HepG2 (cell line): Measurements from ENCODE around the gene VSIG8. TPM values are rescaled to one million over a fixed set of nuclear protein-coding genes. Genes with fewer than 3 reads are reported as not detected.

Experiments used
- ATAC-seq: fragments of 200-7000 bp; cut with Tn5 transposase; 3 replicates; pipeline ENCODE4 v1.9.1; 2020; ENCODE audit warnings: mild to moderate bottlenecking, moderate library complexity
- BruUV-seq: library from RNA; stranded (reverse); fragments of 400-500 nt; replicated peaks from 2 replicates; lab custom pipeline; 2021; lab: Mats Ljungman, UMichigan
- CTCF ChIA-PET: fragments of 300-600 bp; formaldehyde crosslinking; extraction: SDS; loops from one replicate; lab custom pipeline; 2021; ENCODE audit warnings: low total read pairs, inconsistent platforms, low intra/inter-chr PET ratio; lab: Yijun Ruan, JAX
- POLR2A ChIA-PET: fragments of 350-600 bp; sonication (Branson Sonifier 250); formaldehyde crosslinking; loops from one replicate; lab custom pipeline; 2020; ENCODE audit warnings: antibody characterized with exemption, inconsistent platforms; lab: Yijun Ruan, JAX
- DNase-seq: peaks from one replicate; pipeline ENCODE4 v3.0.0-alpha.2; 2015; ENCODE audit warnings: low spot score
- FAIRE-seq: peaks from 3 replicates; lab custom pipeline; 2011; peaks lifted over from hg19 to GRCh38; lab: Jason Lieb, UNC
- H2AFZ ChIP-seq: one replicate; pipeline ENCODE4 v1.6.1; 2011; ENCODE audit warnings: low read length, inconsistent platforms
- H3K27ac ChIP-seq: fragments of 300-600 bp; 3 replicates; pipeline ENCODE4 v1.8.0; 2011; ENCODE audit warnings: mixed run types, mild to moderate bottlenecking, mixed read lengths, low read length, inconsistent platforms; ENCODE audit not compliant: insufficient read depth; ENCODE audit errors: extremely low read length
- H3K27me3 ChIP-seq, 2 experiments: fragments of 200-600 bp in 1 of 2; 2 replicates in 1 of 2; 3 replicates in 1 of 2; pipeline versions ENCODE4 v1.6.0 to v1.8.0; 2011; ENCODE audit warnings: low read length in 2 of 2, mild to moderate bottlenecking in 2 of 2, moderate library complexity in 2 of 2, inconsistent platforms in 1 of 2; ENCODE audit not compliant: insufficient read depth in 2 of 2, control insufficient read depth in 1 of 2
- H3K36me3 ChIP-seq, 2 experiments: fragments of 200-600 bp in 1 of 2; replicated peaks in 1 of 2; 2 replicates in 1 of 2; 3 replicates in 1 of 2; pipeline versions ENCODE4 v1.5.1 to v1.8.0; 2011; ENCODE audit warnings: low read length in 2 of 2, inconsistent platforms in 1 of 2; ENCODE audit not compliant: insufficient read depth in 2 of 2, control insufficient read depth in 1 of 2
- H3K4me1 ChIP-seq: 2 replicates; pipeline ENCODE4 v1.5.1; 2012; ENCODE audit warnings: low read length, inconsistent platforms; ENCODE audit not compliant: insufficient read depth
- H3K4me2 ChIP-seq: 2 replicates; pipeline ENCODE4 v1.6.0; 2011; ENCODE audit warnings: low read depth, low read length, inconsistent platforms
- H3K4me3 ChIP-seq, 3 experiments: fragments of 200-600 bp in 1 of 3; sonication (generic), shearing (Covaris generic) in 1 of 3; replicated peaks in 1 of 3; 2 replicates each; pipeline ENCODE4 v1.5.1; 2011 to 2016; ENCODE audit warnings: low read length in 3 of 3, inconsistent platforms in 2 of 3, low read depth in 2 of 3, mild to moderate bottlenecking in 2 of 3, control low read depth in 1 of 3, mixed read lengths in 1 of 3; ENCODE audit not compliant: insufficient read depth in 1 of 3
- H3K79me2 ChIP-seq: one replicate; pipeline ENCODE4 v1.6.1; 2011; ENCODE audit warnings: low read length, inconsistent platforms; ENCODE audit not compliant: insufficient read depth
- H3K9ac ChIP-seq: 2 replicates; pipeline ENCODE4 v1.6.0; 2011; ENCODE audit warnings: mild to moderate bottlenecking, low read depth, low read length, inconsistent platforms; ENCODE audit not compliant: insufficient read depth
- H3K9me3 ChIP-seq: 2 replicates; pipeline ENCODE4 v1.5.1; 2012; ENCODE audit warnings: mild to moderate bottlenecking, low read length
- H4K20me1 ChIP-seq: 2 replicates; pipeline ENCODE4 v1.6.0; 2011; ENCODE audit warnings: inconsistent platforms, mild to moderate bottlenecking, low read length, moderate library complexity; ENCODE audit not compliant: insufficient read depth
- ATF7 ChIP-seq, 2 experiments: fragments of 450-650 bp in 1 of 2; sonication (generic) in 1 of 2; formaldehyde crosslinking in 1 of 2; IDR thresholded peaks; 2 replicates each; pipeline versions ENCODE4 v1.4.0 to v1.6.1; 2016 to 2020; ENCODE audit warnings: antibody characterized with exemption in 1 of 2, mild to moderate bottlenecking in 1 of 2, missing genetic modification reagents in 1 of 2
- BHLHE40 ChIP-seq: IDR thresholded peaks from 2 replicates; pipeline ENCODE4 v1.6.1; 2011; ENCODE audit warnings: low read length, improper control_type of control experiment
- CBX1 ChIP-seq: IDR thresholded peaks from one replicate; pipeline ENCODE4 v1.6.1; 2016; ENCODE audit warnings: antibody characterized with exemption, low read depth
- ISL2 ChIP-seq: sonication (generic); formaldehyde crosslinking; IDR thresholded peaks from 2 replicates; pipeline ENCODE4 v1.5.0; 2020; ENCODE audit warnings: missing genetic modification reagents
- MLLT10 ChIP-seq: sonication (generic); formaldehyde crosslinking; IDR thresholded peaks from 2 replicates; pipeline ENCODE4 v1.4.0; 2020; ENCODE audit warnings: missing genetic modification reagents
- PCBP1 ChIP-seq: fragments of 200-400 bp; formaldehyde crosslinking; IDR thresholded peaks from 2 replicates; pipeline ENCODE4 v1.6.1; 2017; ENCODE audit warnings: mild to moderate bottlenecking, low read depth, low read length, borderline replicate concordance
- POGK ChIP-seq: sonication (generic); formaldehyde crosslinking; conservative IDR thresholded peaks from 2 replicates; pipeline ENCODE4 v1.8.0; 2022; ENCODE audit warnings: mild to moderate bottlenecking, moderate library complexity, missing genetic modification reagents
- RXRB ChIP-seq: IDR thresholded peaks from 2 replicates; pipeline ENCODE4 v1.6.1; 2016; ENCODE audit warnings: borderline replicate concordance, missing genetic modification reagents, missing compliant biosample characterization
- ZFP82 ChIP-seq: sonication (generic); formaldehyde crosslinking; IDR thresholded peaks from 2 replicates; pipeline ENCODE4 v1.5.1; 2020; ENCODE audit warnings: mild to moderate bottlenecking, missing genetic modification reagents, borderline replicate concordance
- ZNF224 ChIP-seq: sonication (generic); formaldehyde crosslinking; IDR thresholded peaks from 2 replicates; pipeline ENCODE4 v1.5.0; 2020; ENCODE audit warnings: mild to moderate bottlenecking, missing genetic modification reagents
- ZNF282 ChIP-seq: fragments of 450-650 bp; IDR thresholded peaks from 2 replicates; pipeline ENCODE4 v1.6.1; 2018; ENCODE audit not compliant: partially characterized antibody
- ZNF597 ChIP-seq: sonication (generic); formaldehyde crosslinking; IDR thresholded peaks from 2 replicates; pipeline ENCODE4 v1.5.0; 2020; ENCODE audit warnings: missing genetic modification reagents
- ZNF660 ChIP-seq: sonication (generic); formaldehyde crosslinking; IDR thresholded peaks from 2 replicates; pipeline ENCODE4 v1.5.1; 2020; ENCODE audit warnings: mild to moderate bottlenecking, low read depth, missing genetic modification reagents, borderline replicate concordance
- ZNF770 ChIP-seq: sonication (generic); formaldehyde crosslinking; IDR thresholded peaks from 2 replicates; pipeline ENCODE4 v1.5.0; 2020; ENCODE audit warnings: mild to moderate bottlenecking, missing genetic modification reagents
- WGBS: methylation state at CpG from one replicate; pipeline ENCODE4 v1.1.6; 2017; ENCODE audit warnings: low lambda C conversion rate; 5-methylcytosine and 5-hydroxymethylcytosine counted together
- in situ Hi-C: cut with HindIII; loops from 2 replicates; pipeline ENCODE4 v1.10.0; 2017; ENCODE audit warnings: low pct_unique_long_range_greater_than_20kb; ENCODE audit not compliant: extremely low pct_ligation_motif_present
- intact Hi-C: fragments of 100-400 bp; cut with micrococcal nuclease; formaldehyde crosslinking; loops from one replicate; pipeline ENCODE4 v1.10.0; 2022; ENCODE audit not compliant: unreplicated experiment
- polyA plus RNA-seq, 8 experiments: library from polyadenylated mRNA; depleted of rRNA in 3 of 8; stranded (reverse) in 7 of 8; unstranded in 1 of 8; fragments of >200 nt; fragmentation: Illumina TruSeq in 4 of 8; extraction: Trizol in 4 of 8; gene quantifications; 2 replicates each; pipeline versions ENCODE4 v1.2.1 to v1.2.3, GENCODE V29; 2011 to 2016; ENCODE audit warnings: low read depth in 4 of 8, missing spikeins in 1 of 8, mixed read lengths in 1 of 8; ENCODE audit not compliant: insufficient read depth in 1 of 8
- total RNA-seq, 5 experiments: library from RNA; depleted of rRNA; stranded (reverse); fragments of >200 nt; fragmentation: Illumina TruSeq; extraction: Trizol; gene quantifications; 2 replicates each; pipeline ENCODE4 v1.2.3, GENCODE V29; 2016; ENCODE audit warnings: low read depth in 1 of 5

Gene VSIG8
- total and polyA plus RNA-seq, 2 of the 13 experiments (the other 11 are each of a cell fraction or from before 2014, with no cell fraction given) = not detected

GRCh38 chr1:159898527-159898926 lies 36.1 kb upstream of the VSIG8 start:
- 26% methylated on average over 3 of the region's 3 CpGs for WGBS
- Histone ChIP-seq H3K36me3 (no peaks in the 10 kb centered on the region), H4K20me1 (no peaks in the 10 kb centered on the region), H3K79me2 (no peaks in the 10 kb centered on the region), H3K27ac (no peak overlapping the region), H3K9me3 (no peaks in the 10 kb centered on the region), H2AFZ (no peak overlapping the region), H3K27me3 (peaks cover 1 to 3% of the 10 kb centered on the region in 2 experiments; a peak in 3 of 5 replicates), H3K4me3 (no peak overlapping the region)
- intact Hi-C loops (no loop called here), in situ Hi-C loops (no loop called here)
- ChIA-PET POLR2A (no interaction called here), CTCF (no interaction called here)
- FAIRE-seq (no peak), DNase-seq (no peak)
- no TSS peak for BruUV-seq
- no peak for TF ChIP-seq ZNF660 (CRISPR knock-in tag)
- TF ChIP-seq ZNF770 = no peak
- TF ChIP-seq, all 625 proteins: peak for 0
- no peak for ATAC-seq
- H3K9ac ChIP-seq = no peak overlapping the region
- no peaks in the 10 kb centered on the region for H3K4me1 ChIP-seq
- no peak overlapping the region for H3K4me2 ChIP-seq

GRCh38 chr1:159897962-159898361 lies 35.5 kb upstream of the VSIG8 start:
- no peak overlapping the region for H3K27ac ChIP-seq
- H3K79me2 ChIP-seq = no peaks in the 10 kb centered on the region
- no peak for FAIRE-seq
- no peak for TF ChIP-seq ZNF282
- no peak for TF ChIP-seq ZFP82 (CRISPR knock-in tag)
- no peak for TF ChIP-seq MLLT10 (CRISPR knock-in tag)
- TF ChIP-seq ZNF597 (CRISPR knock-in tag) = no peak
- no peak for TF ChIP-seq POGK (CRISPR knock-in tag)
- no peak for TF ChIP-seq ATF7 (IDR thresholded peaks at IDR 0.05)
- no peak for TF ChIP-seq ATF7 (CRISPR knock-in tag; IDR thresholded peaks at IDR 0.05)
- no peak for TF ChIP-seq ISL2 (CRISPR knock-in tag)
- no peak for TF ChIP-seq BHLHE40
- TF ChIP-seq ZNF224 (CRISPR knock-in tag) = no peak
- TF ChIP-seq RXRB (CRISPR knock-in tag) = no peak
- TF ChIP-seq CBX1 = no peak
- TF ChIP-seq PCBP1 = no peak
- TF ChIP-seq, all 625 proteins: peak for 0
- POLR2A ChIA-PET = no interaction called here
- peaks cover 1 to 3% of the 10 kb centered on the region in 2 experiments; a peak in 3 of 5 replicates for H3K27me3 ChIP-seq
- H3K36me3 ChIP-seq = no peaks in the 10 kb centered on the region
- CTCF ChIA-PET = no interaction called here
- no peak overlapping the region for H3K4me3 ChIP-seq
- in situ Hi-C loops = no loop called here
- DNase-seq = no peak
- 59% methylated on average over 3 of the region's 3 CpGs for WGBS
- BruUV-seq = no TSS peak
- H3K9ac ChIP-seq = no peak overlapping the region
- H4K20me1 ChIP-seq = no peaks in the 10 kb centered on the region
- H2AFZ ChIP-seq = no peak overlapping the region
- H3K4me2 ChIP-seq = no peak overlapping the region
- no peaks in the 10 kb centered on the region for H3K9me3 ChIP-seq
- no peaks in the 10 kb centered on the region for H3K4me1 ChIP-seq
- no peak for ATAC-seq
- intact Hi-C loops = no loop called here
